NT2/D1 (cell line): ENCODE data around the gene ZNF652.

Source experiments
- DNase-seq: peaks from one replicate; pipeline ENCODE4 v3.0.0-alpha.2; 2011; ENCODE audit warnings: low read depth, low spot score
- H3K27me3 ChIP-seq: 2 replicates; pipeline ENCODE4 v1.6.0; 2011; ENCODE audit warnings: mild to moderate bottlenecking; ENCODE audit not compliant: insufficient read length, insufficient read depth
- H3K36me3 ChIP-seq: 2 replicates; pipeline ENCODE4 v1.6.1; 2011; ENCODE audit warnings: mild to moderate bottlenecking, low read length, mixed read lengths; ENCODE audit not compliant: insufficient read depth, insufficient read length
- H3K4me1 ChIP-seq: 2 replicates; pipeline ENCODE4 v1.5.1; 2011; ENCODE audit not compliant: insufficient read depth, insufficient read length
- H3K4me3 ChIP-seq: 2 replicates; pipeline ENCODE4 v1.5.1; 2011; ENCODE audit warnings: low read depth; ENCODE audit not compliant: insufficient read length
- H3K9ac ChIP-seq: 2 replicates; pipeline ENCODE4 v1.6.0; 2011; ENCODE audit warnings: low read depth; ENCODE audit not compliant: insufficient read length
- H3K9me3 ChIP-seq: 2 replicates; pipeline ENCODE4 v1.5.1; 2011; ENCODE audit warnings: mild to moderate bottlenecking, low read length; ENCODE audit not compliant: insufficient read depth
- SUZ12 ChIP-seq: IDR thresholded peaks from 2 replicates; pipeline ENCODE4 v1.6.1; 2011; ENCODE audit not compliant: insufficient read length, insufficient read depth; ENCODE audit errors: extremely low read depth
- YY1 ChIP-seq: IDR thresholded peaks from 2 replicates; pipeline ENCODE4 v1.6.1; 2011; ENCODE audit not compliant: insufficient read length, insufficient read depth
- ZNF274 ChIP-seq: IDR thresholded peaks from 2 replicates; pipeline ENCODE4 v1.6.1; 2011; ENCODE audit warnings: mild to moderate bottlenecking, low read depth, low read length

The ZNF652 gene

GRCh38 chr17:49352587-49353154 lies 9.4 kb downstream of the ZNF652 start:
- Histone ChIP-seq H3K36me3 (no peaks in the 10 kb centered on the region), H3K4me3 (no peak overlapping the region), H3K9me3 (peaks cover 7% of the 10 kb centered on the region; the same call in 1 of the 2 replicates), H3K4me1 (no peaks in the 10 kb centered on the region), H3K27me3 (no peaks in the 10 kb centered on the region), H3K9ac (no peak overlapping the region)
- DNase-seq, result no peak
- TF ChIP-seq YY1 (no peak), SUZ12 (no peak), ZNF274 (no peak)

GRCh38 chr17:49351572-49352140 lies 10.4 kb downstream of the ZNF652 start:
- Histone ChIP-seq H3K36me3 (no peaks in the 10 kb centered on the region), H3K27me3 (no peaks in the 10 kb centered on the region), H3K9ac (no peak overlapping the region), H3K9me3 (peaks cover 7% of the 10 kb centered on the region; the same call in 1 of the 2 replicates), H3K4me1 (no peaks in the 10 kb centered on the region), H3K4me3 (no peak overlapping the region)
- TF ChIP-seq ZNF274, result no peak
- TF ChIP-seq YY1, result no peak
- no peak for TF ChIP-seq SUZ12
- no peak for DNase-seq

- Histone ChIP-seq H3K9ac (no peak overlapping the region), H3K4me3 (no peak overlapping the region), H3K4me1 (no peaks in the 10 kb centered on the region), H3K9me3 (peaks cover 7% of the 10 kb centered on the region; the same call in 1 of the 2 replicates), H3K36me3 (no peaks in the 10 kb centered on the region), H3K27me3 (no peaks in the 10 kb centered on the region)
- no peak for DNase-seq
- TF ChIP-seq YY1 (no peak), SUZ12 (no peak), ZNF274 (no peak)
Observed at GRCh38 chr17:49349541-49349940, 12.5 kb downstream of the ZNF652 start.

DNA sequence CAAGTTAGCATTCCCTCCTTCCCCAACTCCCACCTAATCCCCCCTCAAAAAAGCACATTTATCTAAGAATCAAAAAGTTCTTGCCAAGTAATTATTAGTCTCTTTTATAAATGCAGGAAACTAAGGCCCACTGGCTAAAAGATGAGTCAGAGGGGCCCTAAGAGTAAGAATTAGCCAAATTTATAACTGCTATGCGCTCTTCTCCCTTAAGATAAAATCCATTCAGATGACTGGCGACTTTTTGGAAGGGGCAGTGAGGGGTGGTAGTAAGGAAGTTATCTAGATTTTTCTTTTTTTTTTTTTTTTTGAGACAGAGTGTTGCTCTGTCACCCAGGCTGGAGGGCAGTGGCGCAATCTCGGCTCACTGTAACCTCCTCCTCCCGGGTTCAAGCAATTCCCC lies 17.1 kb downstream of the ZNF652 start:
- TF ChIP-seq ZNF274, result no peak
- no peak for TF ChIP-seq YY1
- no peak for TF ChIP-seq SUZ12
- H3K36me3 ChIP-seq, result no peaks in the 10 kb centered on the region
- H3K4me3 ChIP-seq, result no peak overlapping the region
- no peak overlapping the region for H3K9ac ChIP-seq
- no peak for DNase-seq
- no peaks in the 10 kb centered on the region; the same call in 1 of the 2 replicates for H3K9me3 ChIP-seq
- H3K27me3 ChIP-seq, result no peaks in the 10 kb centered on the region
- no peaks in the 10 kb centered on the region for H3K4me1 ChIP-seq

GRCh38 chr17:49343273-49343672 lies 18.8 kb downstream of the ZNF652 start:
- no peak overlapping the region for H3K4me3 ChIP-seq
- TF ChIP-seq YY1, result no peak
- no peak for TF ChIP-seq SUZ12
- no peak for TF ChIP-seq ZNF274
- H3K9ac ChIP-seq, result no peak overlapping the region
- H3K27me3 ChIP-seq, result no peaks in the 10 kb centered on the region
- no peaks in the 10 kb centered on the region; the same call in 1 of the 2 replicates for H3K9me3 ChIP-seq
- H3K4me1 ChIP-seq, result no peaks in the 10 kb centered on the region
- no peaks in the 10 kb centered on the region for H3K36me3 ChIP-seq
- DNase-seq, result no peak

DNA sequence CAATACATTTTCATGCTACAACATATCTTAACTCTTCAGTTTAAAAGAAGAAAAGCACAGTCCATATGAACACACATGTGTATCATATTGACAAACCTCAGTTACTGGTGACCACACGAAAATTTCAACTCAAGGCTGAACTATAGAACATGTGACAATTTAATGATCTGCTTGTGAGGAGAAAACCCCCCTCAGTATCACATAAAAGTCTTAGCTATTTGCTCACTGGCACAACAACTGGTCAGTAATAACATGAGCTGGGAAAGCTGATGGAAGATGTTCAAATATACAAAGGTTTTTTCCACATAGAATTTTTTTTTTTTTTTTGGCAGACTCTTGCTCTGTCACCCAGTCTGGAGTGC lies 19.5 kb downstream of the ZNF652 start:
- no peaks in the 10 kb centered on the region for H3K27me3 ChIP-seq
- TF ChIP-seq YY1, result no peak
- no peak for TF ChIP-seq ZNF274
- TF ChIP-seq SUZ12, result no peak
- H3K36me3 ChIP-seq, result no peaks in the 10 kb centered on the region
- DNase-seq, result no peak
- H3K4me3 ChIP-seq, result no peak overlapping the region
- H3K9me3 ChIP-seq, result no peaks in the 10 kb centered on the region
- no peak overlapping the region for H3K9ac ChIP-seq
- H3K4me1 ChIP-seq, result no peaks in the 10 kb centered on the region

GRCh38 chr17:49341356-49341755 lies 20.7 kb downstream of the ZNF652 start:
- H3K4me1 ChIP-seq, result no peaks in the 10 kb centered on the region
- no peak overlapping the region for H3K4me3 ChIP-seq
- DNase-seq, result no peak
- no peaks in the 10 kb centered on the region for H3K27me3 ChIP-seq
- no peak overlapping the region for H3K9ac ChIP-seq
- H3K36me3 ChIP-seq, result no peaks in the 10 kb centered on the region
- TF ChIP-seq SUZ12, result no peak
- no peak for TF ChIP-seq YY1
- TF ChIP-seq ZNF274, result no peak
- no peaks in the 10 kb centered on the region for H3K9me3 ChIP-seq
